HG03103 (cell line): ENCODE measurements around the gene PLAAT2.
"Not testable (repeated sequence)": the region's sequence is repeated elsewhere in the genome, so short reads cannot be mapped to it uniquely, and the experiment has no call there.

ENCODE experiments used
- ATAC-seq: cut with Tn5 transposase; IDR thresholded peaks from one replicate; pipeline ENCODE4 v1.9.1; 2021; ENCODE audit warnings: low read depth; ENCODE audit not compliant: unreplicated experiment

PLAAT2 gene

DNA sequence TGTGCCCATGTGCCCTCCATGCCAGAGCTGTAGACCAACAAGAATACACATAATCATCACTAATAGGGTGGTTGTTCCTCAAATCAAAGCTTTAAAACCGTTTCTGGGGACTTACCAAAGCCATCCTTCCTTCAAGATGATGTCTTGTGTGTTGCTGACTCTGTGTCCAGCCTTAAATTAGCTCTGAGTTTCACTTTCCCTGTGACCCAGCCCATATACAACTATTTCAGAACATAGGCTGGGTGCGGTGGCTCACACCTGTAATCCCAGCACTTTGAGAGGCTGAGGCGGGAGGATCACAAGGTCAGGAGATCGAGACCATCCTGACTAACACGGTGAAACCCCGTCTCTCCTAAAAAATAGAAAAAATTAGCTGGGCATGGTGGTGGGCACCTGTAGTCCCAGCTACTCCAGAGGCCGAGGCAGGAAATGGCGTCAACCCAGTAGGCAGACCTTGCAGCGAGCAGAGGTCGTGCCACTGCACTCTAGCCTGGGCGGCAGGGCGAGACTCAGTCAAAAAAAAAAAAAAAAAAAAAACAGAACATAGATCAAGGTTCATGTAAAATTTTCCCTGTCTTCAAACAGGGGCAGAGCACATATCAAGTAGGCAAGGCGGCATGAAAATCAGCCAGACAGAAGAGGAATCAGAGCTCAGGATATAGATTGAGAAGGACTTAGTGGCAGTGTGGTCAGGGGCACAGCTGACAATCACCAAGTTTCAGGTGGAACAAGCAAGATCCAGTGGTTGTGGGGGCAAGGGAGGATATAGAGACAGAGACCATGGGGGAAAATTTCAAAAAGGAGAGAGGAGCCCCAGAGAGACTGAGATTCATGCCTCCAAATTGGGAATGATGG, at the start of gene PLAAT2:
TSS of gene PLAAT2 (minus strand) at position 179 of the 855 bp plus-strand sequence. CDS start at position 124, 55 bp downstream.
- no peak for ATAC-seq

DNA sequence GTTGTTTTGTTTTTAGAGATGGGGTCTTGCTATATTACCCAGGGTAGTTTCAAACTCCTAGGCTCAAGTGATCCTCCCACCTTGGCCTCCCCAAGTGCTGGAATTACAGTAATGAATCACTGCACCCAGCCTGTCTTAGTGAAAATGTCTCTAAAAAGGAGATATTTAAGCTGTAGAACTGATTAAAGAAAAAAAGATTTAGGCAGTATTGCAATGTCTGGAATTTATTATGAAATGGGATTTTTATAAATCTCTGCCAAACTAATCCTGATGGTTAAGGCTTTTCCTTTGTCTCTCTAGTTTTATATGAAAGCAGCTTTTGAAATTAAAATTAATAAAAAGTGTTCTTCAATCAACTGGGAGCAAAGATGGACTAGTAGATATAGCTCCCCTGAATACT, 49.0 kb upstream of the PLAAT2 start:
- ATAC-seq = no peak

DNA sequence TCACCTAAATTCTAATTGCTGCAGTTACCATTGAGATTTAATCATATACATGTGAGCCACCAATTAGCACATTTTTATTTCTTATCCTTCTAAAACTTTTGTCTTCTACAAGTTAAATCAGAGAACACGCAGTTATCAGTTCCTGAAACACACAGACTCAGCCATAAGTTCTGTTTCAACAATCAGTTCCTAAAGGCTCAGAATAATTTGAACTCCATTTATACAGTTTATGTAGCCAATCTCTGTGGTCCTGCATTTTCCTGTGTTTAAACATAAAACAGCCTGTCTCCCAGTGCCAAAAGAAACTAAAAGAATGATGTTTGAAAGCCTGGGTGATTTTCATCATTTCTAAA, 48.2 kb upstream of the PLAAT2 start:
- ATAC-seq = no peak

DNA sequence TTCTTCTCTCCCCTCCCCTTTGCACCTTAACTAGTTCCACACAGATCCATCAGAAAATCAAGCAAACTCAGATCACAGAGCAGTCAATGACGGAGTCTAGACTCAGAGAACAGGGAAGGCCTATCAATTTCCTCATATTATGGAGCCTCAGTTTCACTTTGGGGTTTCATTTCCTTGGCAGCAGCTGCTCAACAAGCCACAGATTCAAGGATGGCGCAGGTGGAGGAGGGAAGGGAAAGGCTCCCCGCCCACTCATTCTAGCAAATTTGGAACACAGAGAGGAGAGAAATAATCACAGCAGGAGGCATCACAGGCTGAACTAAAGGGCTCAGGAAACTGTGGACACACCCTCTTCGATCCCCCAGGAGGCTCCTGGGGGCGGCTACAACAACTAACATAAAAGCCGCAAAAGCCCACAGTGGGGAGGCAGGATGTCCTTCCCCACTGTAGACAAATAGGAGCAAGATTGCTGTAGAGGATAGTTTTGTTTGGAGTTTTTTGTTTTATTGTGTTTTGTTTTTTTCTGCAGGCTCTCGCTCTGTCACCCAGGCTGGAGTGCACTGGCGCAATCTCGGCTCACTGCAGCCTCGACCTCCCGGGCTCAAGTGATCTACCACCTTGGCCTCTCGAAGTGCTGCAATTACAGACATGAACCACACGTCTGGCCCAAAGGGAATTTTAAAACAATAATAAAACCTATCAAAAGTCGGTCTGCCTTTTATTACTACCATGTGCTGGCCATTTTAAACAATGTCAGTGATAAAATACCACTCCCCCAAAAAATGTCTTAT, 47.6 kb upstream of the PLAAT2 start:
- ATAC-seq = no peak

DNA sequence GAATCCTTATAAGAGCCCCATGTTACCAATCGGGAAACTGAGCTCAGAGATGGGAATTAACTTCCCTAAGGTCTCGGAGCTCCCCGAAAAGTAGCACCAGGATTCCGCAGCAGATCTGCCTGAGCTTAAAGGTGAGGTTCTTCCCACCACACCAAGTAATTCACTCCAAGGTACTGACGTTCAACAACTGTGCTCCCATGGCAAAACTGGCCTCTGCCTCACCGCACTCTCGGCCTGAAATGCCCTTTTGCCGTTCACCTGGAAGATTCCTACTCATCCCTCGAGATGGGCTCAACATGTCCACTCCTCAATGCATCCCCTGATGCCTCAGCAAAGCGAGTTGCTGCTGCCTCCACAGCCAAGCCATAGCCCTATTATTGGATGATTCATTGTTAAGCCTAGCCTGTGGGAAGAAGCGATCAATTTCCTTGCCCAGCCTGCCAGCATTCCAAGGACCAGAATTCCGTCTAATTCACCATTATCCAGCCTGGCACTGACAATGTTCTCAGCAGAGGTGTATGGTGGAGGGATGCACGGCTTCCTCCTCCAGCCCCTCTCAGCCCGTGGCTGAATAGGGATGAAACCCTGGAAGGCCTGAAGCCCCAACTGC, 46.9 kb upstream of the PLAAT2 start:
- no peak for ATAC-seq

DNA sequence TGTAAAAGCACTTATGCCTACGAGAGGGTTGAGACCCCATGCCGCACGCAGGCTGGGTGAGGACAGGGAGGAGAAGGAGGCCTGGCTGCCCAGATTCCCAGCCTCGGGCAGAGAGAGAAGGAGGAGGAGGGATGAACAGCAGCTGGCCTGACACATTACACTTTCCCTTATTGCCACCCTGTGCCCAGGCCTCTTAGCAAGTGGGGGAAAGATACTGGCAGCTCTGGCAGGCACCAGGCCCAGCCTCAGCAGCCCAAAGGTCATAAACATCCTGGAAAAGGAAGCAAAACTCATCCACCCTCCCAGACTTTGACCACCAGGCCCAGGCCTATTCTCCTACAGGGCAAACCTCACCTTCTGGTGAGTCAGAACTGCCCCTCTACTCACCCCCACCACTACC, 46.4 kb upstream of the PLAAT2 start:
- ATAC-seq = no peak

DNA sequence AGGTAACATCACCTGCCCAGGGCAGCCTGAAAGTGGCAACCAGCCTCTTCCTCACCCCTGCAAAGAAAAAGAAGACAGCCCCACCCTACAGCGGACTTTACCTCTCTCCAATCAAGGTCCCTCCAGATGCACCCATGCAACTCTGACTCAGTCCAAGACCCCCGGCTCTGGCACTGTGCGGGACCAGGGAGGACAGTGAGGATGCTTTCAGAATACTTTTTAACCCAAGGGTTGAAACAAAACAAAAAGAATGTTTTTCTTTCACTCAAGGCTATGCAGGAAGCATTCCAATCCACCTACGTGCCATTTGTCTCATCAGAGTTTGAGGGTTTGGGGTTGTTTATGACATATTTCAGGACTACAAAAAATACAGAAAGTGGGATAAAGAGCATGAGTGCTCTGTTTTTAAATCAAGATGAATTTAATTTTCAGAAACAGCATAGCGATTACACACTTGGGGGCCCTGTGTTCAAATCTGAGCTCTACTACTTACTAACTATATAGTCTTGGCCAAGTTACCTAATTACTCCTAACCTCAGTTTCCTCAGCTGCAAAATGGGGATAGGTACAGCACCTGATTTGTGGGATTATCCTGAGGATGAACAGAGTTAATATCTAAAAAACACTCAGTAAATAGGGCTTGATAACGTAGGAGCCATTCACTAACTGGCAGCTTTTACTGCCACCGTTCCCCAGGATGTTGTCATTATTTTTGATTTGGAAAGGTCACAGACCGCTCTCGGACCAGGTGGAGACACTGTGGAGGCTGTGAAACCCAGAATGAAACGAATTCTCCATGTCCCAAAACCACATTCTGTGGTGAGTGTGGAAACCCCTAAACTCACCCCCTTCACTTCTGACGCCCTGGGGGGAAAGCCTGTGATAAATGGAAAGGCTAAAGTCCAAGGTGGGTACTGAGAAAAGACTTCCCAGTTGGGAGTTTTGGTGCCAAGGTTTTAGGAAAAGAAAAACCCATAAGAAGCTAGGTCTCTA, 45.5 kb upstream of the PLAAT2 start:
- ATAC-seq = no peak

DNA sequence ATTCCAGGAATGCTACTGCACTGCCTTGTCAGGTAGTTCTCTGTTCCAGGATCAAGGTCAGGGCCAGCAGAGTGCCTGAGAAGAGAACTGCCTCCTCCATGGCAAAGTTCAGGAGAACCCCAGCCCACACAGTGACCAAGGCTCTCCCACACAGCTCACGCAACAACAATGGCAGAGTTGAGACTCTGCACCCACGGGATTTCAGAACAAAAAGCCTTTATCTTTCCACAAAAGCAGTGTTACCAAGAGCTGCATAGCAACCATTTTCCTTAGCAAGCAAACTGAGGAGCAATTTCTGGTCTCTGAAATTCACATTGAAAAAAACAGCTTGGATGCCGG, 40.0 kb upstream of the PLAAT2 start:
- no peak for ATAC-seq

DNA sequence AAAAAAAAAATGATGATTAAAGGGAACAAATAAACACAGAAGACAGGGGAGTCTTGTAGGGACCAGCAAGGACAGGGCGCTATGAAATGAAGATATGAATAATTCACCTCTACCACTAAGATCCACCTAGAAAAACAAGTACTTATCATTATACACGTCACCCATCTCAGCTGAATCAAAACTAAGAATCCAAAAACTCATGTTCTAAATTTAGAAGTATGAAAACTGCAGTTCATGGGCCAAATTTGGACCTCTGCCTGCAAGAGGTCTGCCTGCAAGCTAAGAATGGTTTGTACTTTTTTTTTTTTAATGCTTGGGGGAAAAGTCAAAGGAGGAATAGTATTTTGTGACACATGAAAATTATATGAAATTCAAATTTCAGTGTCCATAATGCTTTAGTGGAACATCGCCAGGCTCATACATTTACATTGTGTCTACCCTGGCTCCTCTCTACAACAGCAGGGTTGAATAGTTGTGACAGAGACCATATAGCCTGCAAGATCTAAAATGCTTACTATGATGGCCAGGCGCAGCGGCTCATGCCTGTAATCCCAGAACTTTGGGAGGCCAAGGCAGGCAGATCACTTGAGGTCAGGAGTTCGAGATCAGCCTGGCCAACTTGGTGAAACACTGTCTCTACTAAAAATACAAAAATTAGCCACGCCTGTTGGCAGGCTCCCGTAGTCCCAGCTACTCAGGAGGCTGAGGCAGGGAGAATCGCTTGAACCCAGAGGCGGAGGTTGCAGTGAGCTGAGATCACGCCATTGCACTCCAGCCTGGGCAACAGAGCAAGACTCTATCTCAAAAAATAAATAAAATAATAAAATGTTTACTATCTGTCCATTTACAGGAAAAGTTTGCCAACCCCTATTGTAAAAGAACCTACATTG, 39.4 kb upstream of the PLAAT2 start:
- ATAC-seq = not testable (repeated sequence)

DNA sequence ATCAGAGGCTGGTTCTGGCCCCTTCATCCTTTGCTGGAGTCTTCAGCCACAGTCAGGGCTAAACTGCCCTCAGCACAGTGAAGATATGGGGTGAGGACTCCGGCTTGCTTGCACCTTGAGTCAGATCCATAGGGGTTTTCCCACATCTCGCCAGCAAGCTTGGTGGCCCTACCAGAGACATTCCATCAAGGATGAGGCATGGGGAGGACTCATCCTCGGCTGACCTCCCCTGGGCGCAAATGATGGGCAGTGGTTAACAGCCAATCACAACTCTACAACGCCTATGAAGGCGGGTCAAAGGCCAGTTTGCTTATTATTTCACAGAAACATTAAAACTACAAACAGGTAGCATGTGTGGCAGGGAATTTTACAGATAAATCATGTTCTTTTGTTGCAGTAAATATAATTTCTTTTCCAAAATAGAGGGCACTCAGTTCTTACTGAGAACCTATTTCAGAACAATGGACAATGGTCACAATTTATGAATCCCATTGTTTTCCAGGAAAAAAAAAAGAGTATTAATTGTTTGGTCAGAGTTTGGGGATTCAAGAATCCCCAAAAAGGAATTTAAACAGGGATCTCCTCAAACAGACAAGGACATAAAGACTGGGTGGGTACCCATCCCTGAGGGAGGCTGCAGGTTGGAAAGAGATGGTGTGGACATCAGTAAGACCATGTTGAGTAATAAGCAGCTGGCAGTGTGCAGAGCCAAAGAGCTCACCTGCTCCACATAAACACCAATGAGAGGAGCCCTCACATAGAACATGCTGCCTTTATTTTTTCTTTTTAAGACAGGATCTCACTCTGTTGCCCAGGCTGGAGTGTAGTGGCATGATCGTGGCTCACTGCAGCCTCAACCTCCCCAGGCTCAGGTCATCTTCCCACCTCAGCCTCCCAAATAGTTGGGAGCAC, 36.3 kb upstream of the PLAAT2 start:
- no peak for ATAC-seq

DNA sequence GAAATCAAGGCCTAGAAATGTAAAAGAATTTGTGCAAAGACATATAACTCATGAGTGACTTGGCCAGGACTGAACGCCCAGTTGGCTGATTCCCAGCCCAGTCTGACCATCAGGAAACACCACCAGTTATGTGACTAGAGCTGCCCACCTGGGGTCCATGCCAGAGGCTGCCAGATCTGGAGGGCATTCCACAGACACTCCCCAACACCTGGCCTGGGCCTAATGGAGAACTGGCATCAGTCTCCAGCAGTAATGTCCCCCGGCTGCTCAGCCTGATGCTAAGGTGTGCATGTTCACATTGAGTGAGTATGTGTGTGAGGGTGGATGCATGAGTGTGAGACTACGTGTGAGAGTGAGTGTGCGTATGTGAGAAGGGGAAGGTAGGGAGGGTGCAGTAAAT, 35.4 kb upstream of the PLAAT2 start:
- ATAC-seq = no peak

DNA sequence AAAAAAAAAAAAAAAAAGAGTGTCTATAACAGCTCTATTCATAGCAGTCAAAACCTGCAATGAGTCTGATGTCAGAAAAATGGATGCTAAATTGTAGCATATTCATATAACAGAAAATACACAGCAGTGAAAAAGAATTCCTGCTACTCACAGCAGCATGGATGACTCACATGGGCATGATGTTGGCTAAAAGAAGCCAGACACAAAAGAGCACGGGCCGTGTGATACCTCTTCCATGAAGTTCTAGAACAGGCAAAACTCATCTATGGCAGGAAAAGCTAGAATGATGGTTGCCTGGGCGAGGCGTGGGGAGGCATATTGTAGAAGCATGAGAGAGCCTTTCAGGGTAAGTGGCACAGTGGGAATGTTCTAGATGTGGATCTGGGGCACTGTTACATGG, 32.1 kb upstream of the PLAAT2 start:
- ATAC-seq = no peak

DNA sequence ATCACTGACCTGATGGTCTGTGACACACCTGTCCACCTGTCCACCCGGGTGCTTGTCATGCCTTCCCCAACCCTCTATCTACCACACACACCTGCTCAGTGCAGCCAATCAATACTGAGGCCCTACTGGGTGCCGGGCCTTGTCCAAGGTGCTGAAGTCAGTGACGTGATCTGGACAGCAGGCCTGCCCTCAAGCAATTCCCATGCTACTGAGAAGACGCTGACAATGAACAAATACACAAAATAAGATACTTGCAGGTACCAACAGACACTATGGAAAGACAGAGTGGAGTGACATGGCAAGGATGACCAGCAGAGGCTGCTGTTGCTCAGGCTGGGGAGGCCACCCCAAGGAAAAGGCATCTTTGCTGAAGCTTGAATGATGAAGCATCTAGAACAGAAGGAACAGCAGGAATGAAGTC, 29.8 kb upstream of the PLAAT2 start:
- no peak for ATAC-seq

DNA sequence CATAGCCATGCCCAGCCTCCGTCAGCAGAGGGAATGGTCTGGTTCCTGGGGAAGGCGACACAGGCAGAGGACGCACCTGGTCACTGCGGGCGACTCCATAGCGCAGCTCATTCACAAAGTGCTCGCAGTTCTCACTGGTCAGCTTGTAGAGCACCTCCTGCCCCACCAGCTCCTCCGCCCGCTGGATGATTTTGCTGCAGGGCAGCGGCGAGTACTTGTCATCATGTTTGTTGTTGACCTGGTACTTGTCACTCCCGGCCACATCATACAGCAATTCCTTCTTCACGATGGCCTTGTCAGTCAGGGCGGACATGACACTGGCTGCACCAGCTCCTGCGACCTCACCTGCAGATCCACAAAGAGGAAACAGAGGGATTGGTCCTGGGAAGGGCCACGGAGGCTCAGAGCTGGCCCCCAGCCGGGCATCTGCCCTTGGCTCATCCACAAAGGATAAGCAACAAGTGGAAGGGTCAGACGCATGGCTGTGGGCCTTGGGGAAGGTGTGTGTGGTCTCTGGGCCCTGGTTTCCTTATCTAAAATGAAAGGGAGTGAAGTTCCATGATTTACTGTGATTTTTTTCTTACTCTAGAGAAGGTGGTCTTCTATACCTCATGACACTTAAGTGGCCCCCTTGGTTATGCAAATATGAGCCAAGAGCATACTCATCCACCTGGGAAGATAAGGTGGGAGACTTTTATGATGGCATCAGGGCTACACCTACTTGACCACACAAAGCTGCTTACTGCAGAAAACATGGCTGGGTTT, 27.0 kb upstream of the PLAAT2 start:
- no peak for ATAC-seq

DNA sequence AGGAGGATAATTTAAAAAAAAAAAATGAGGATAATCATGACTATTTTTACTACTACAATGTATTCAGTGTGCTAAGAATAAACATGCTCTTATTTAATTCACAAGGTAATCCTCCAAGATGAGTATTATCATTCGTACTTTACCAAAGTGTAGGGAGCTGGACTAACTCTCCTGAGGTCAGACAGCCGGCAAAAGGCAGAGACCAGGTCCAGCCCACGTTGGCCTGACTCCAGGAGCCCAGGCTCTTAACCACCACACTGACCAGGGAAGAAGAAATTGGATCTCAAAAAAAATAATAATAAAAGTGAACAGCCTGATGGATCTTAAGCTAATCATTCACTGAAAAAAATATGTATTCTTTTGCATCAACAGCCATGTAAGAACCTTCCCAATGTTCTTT, 25.8 kb upstream of the PLAAT2 start:
- no peak for ATAC-seq

DNA sequence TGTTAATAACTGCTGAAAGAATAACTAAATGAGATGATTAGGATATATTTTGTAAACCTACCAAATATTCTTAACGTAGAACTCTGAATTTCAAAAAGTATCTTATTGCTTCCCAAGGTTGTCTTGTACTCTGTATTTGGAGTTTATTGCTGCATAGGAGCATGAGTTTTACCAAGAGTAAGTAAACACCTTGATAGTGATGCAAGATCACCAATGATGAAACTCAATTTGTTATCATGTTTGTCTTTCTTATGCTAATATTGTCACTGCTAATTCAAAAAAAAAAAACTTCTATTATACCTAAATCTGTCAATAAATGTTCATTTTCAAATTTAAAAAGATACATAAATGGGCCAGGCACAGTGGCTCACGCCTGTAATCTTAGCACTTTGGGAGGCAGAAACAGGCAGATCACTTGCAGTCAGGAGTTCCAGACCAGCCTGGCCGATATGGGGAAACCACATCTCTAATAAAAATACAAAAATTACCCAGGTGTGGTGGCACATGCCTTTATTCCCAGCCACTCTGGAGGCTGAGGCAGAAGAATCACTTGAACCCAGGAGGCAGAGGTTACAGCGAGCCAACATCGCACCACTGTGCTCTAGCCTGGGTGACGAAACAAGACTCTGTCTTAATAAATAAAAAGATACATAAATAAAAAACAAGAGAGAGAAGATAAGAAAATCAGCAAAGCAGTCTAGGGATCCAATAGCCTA, 23.4 kb upstream of the PLAAT2 start:
- no peak for ATAC-seq

DNA sequence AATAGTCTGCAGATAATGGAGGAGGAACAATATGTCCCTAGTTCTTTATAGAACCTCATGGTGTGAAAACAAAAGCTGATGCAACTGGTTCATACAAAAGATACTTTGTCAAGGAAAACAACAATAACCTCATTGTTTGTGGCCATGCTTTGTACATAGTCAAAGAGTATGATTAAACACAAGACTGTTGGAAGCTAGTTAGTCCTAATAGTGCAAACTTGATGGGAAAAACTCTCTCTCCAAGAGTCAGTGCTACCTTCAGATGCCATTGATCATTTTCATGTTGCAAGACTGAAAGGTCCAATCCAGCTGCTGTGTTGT, 20.1 kb upstream of the PLAAT2 start:
- ATAC-seq = no peak
